HUES6 (cell line): ENCODE results near the gene SLC25A30.
"Not testable (repeated sequence)": the region's sequence is repeated elsewhere in the genome, so short reads cannot be mapped to it uniquely, and the experiment has no call there.

Experiments used
- H3K27ac ChIP-seq: 2 replicates; pipeline ENCODE4 v1.7.0; 2013; ENCODE audit warnings: low read depth, mild to moderate bottlenecking, low read length, inconsistent platforms
- H3K27me3 ChIP-seq: 2 replicates; pipeline ENCODE4 v1.6.1; 2013; ENCODE audit warnings: low read length; ENCODE audit not compliant: control insufficient read depth, insufficient read depth
- H3K36me3 ChIP-seq: 2 replicates; pipeline ENCODE4 v1.6.1; 2013; ENCODE audit warnings: low read length; ENCODE audit not compliant: control insufficient read depth, insufficient read depth
- H3K4me1 ChIP-seq: 2 replicates; pipeline ENCODE4 v1.6.1; 2013; ENCODE audit warnings: low read length; ENCODE audit not compliant: control insufficient read depth, insufficient read depth
- H3K4me3 ChIP-seq: 2 replicates; pipeline ENCODE4 v1.5.1; 2013; ENCODE audit warnings: low read depth, low read length
- H3K9ac ChIP-seq: one replicate; pipeline ENCODE4 v1.6.1; 2013; ENCODE audit warnings: mild to moderate bottlenecking, low read length
- H3K9me3 ChIP-seq: 2 replicates; pipeline ENCODE4 v1.6.1; 2013; ENCODE audit warnings: low read depth, low read length; ENCODE audit not compliant: control insufficient read depth, insufficient read depth

SLC25A30 gene

GRCh38 chr13:45426056-45426841 lies 8.1 kb upstream of the SLC25A30 start:
- H3K27ac ChIP-seq, H3K9ac ChIP-seq: not testable (repeated sequence)

DNA sequence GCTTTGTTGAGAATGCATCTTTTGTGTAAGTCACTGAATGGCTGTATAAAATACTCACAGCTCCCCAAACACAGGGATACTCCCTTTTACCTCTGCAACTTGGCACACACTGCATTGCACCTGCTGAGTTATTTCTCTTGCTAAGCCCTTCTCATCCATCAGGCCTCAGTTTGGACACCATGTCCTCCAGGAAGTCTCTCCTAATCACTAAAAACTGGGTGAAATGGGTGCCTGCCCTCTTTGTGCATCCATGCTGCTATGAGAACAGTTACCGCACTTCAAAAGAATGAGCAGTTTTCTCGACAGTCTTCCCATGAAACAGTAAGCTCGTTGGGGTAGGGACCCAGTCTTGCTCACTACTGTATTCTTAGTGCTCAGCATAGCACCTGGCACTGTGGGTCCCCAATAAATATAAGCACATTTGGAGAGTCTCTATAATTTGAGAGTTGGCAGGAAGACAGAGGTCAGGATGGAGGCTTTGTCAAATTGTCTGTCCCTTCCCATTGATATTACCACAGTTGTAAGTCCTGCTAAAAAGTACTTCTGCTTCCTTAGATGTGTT lies 4.6 kb upstream of the SLC25A30 start:
- Histone ChIP-seq H3K9ac (no peak overlapping the region), H3K36me3 (no peaks in the 10 kb centered on the region), H3K27ac (no peak overlapping the region), H3K27me3 (no peaks in the 10 kb centered on the region), H3K4me3 (no peak overlapping the region), H3K4me1 (no peaks in the 10 kb centered on the region), H3K9me3 (no peaks in the 10 kb centered on the region)

More at GRCh38 chr13:45426056-45426841, 8.1 kb upstream of the SLC25A30 start:
- H3K4me1 ChIP-seq, H3K27me3 ChIP-seq, H3K36me3 ChIP-seq, H3K4me3 ChIP-seq, H3K9me3 ChIP-seq: not testable (repeated sequence)

- no peak overlapping the region for H3K9ac ChIP-seq
- no peaks in the 10 kb centered on the region for H3K9me3 ChIP-seq
- no peak overlapping the region for H3K27ac ChIP-seq
- H3K4me1 ChIP-seq: peaks cover 4% of the 10 kb centered on the region; the same call in 1 of the 2 replicates
- no peaks in the 10 kb centered on the region for H3K27me3 ChIP-seq
- H3K4me3 ChIP-seq: no peak overlapping the region
- no peaks in the 10 kb centered on the region for H3K36me3 ChIP-seq
Observed at GRCh38 chr13:45419945-45420344, 1.8 kb upstream of the SLC25A30 start.

- H3K36me3 ChIP-seq, H3K4me1 ChIP-seq, H3K27me3 ChIP-seq, H3K27ac ChIP-seq, H3K9ac ChIP-seq, H3K9me3 ChIP-seq, H3K4me3 ChIP-seq: not testable (repeated sequence)
Observed at GRCh38 chr13:45419389-45419788, 1.2 kb upstream of the SLC25A30 start.

DNA sequence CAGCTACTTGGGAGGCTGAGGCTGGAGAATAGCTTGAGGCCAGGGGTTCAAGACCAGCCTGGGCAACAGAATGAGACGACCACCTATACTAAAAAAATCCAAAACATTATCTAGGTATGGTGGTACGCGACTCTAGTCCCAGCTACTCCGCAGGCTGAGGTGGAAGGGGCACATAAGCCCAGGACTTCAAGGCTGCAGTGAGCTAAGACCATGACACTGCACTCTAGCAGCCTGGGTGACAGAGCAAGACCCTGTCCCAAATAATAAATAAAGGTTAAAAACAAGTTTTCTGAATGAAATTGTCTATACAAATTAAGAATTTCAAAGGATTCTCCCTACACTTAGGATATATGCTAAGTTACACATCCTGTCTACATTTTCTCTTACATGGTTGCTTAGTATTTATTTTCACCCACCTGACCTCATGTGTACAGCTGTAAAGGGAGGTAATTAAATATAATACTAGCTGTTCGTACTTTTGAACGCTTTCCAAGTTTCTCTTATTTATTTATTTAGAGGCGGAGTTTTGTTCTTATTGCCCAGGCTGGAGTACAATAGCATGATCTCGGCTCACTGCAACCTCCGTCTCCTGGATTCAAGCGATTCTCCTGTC lies 1.6 kb downstream of the SLC25A30 start:
- H3K27ac ChIP-seq: no peak overlapping the region
- no peaks in the 10 kb centered on the region for H3K27me3 ChIP-seq
- no peak overlapping the region for H3K4me3 ChIP-seq
- H3K36me3 ChIP-seq: no peaks in the 10 kb centered on the region
- H3K9ac ChIP-seq: no peak overlapping the region
- peaks cover 14% of the 10 kb centered on the region for H3K4me1 ChIP-seq
- no peaks in the 10 kb centered on the region for H3K9me3 ChIP-seq

DNA sequence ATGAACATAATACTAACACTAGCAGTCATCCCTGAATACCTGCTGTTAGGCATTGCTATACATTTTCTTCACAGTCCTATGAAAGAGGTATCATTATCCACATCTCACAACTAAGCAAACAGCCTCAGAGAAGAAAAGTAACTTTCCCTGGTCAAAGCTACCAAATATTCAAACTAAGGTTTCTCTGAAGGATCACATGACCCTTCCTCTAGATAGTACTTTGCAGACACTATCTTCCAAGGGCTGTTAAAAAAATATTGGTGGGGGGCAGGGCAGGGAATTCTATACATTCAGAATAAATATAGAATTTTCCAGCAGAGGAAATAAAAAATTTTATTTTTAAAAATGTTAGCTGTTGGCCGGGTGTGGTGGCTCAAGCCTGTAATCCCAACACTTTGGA lies 3.1 kb downstream of the SLC25A30 start:
- Histone ChIP-seq H3K9me3 (no peaks in the 10 kb centered on the region), H3K27ac (no peak overlapping the region), H3K27me3 (no peaks in the 10 kb centered on the region), H3K4me1 (peaks cover 14% of the 10 kb centered on the region), H3K4me3 (no peak overlapping the region; the same call in 1 of the 2 replicates), H3K9ac (no peak overlapping the region), H3K36me3 (0 out of 2 replicates have a peak, but pooled peaks cover 2% of the 10 kb centered on the region)

DNA sequence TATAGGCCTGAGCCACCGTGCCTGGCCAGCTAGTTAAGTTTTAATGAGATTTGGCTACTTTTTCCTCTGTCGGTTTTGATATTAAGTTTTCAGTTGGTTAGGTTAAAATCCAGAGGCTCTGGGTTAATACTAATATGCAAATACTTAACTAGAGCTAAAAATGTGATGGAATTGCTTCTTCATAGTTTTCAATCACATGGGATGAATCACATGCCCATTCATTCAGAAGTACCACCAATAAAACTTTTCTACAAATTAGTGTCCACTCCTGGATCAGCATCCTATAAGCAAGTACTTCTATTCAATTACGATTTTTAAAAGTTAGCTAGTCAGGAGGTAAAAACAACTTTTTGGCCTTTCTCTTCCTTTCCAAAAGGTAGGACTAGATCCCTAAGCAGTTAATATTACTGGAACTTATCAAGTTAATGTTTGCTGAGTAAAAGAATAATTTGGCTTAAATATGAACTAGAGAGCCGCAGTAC lies 4.3 kb downstream of the SLC25A30 start:
- Histone ChIP-seq H3K27ac (no peak overlapping the region), H3K4me1 (peaks cover 14% of the 10 kb centered on the region), H3K27me3 (no peaks in the 10 kb centered on the region), H3K9ac (no peak overlapping the region), H3K36me3 (0 out of 2 replicates have a peak, but pooled peaks cover 2% of the 10 kb centered on the region), H3K9me3 (no peaks in the 10 kb centered on the region), H3K4me3 (no peak overlapping the region)

- Histone ChIP-seq H3K4me1 (peaks cover 11% of the 10 kb centered on the region), H3K36me3 (peaks cover 14% of the 10 kb centered on the region), H3K4me3 (no peak overlapping the region), H3K27me3 (no peaks in the 10 kb centered on the region), H3K9me3 (no peaks in the 10 kb centered on the region), H3K27ac (no peak overlapping the region), H3K9ac (no peak overlapping the region)
Observed at GRCh38 chr13:45412274-45413049, 5.7 kb downstream of the SLC25A30 start.

DNA sequence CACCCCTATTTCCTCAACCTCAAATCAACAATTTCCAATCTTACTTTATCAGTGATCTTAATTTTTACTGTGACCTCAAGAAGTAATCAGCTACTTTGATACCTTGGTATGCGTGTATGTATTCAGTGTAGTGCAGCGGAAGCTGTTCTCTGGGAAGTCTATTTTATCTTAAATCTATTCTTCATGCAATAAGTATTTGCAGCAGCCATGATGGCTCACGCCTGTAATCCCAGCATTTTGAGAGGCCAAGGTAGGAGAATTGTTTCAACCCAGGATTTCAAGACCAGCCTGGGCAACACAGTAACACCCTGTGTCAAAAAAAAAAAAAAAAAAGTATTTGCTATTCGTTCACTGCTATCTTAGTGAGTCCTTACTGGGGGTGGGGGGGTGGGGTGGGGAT lies 6.5 kb downstream of the SLC25A30 start:
- Histone ChIP-seq H3K27me3 (no peaks in the 10 kb centered on the region), H3K9ac (no peak overlapping the region), H3K36me3 (peaks cover 19% of the 10 kb centered on the region), H3K27ac (no peak overlapping the region), H3K4me1 (peaks cover 11% of the 10 kb centered on the region), H3K9me3 (no peaks in the 10 kb centered on the region), H3K4me3 (no peak overlapping the region)

GRCh38 chr13:45411221-45411620 lies 7.0 kb downstream of the SLC25A30 start:
- Histone ChIP-seq H3K4me1 (peaks cover 11% of the 10 kb centered on the region), H3K4me3 (no peak overlapping the region), H3K27ac (no peak overlapping the region), H3K36me3 (peaks cover 23% of the 10 kb centered on the region), H3K27me3 (no peaks in the 10 kb centered on the region), H3K9ac (no peak overlapping the region), H3K9me3 (no peaks in the 10 kb centered on the region)
